Activated T-cell treated with anti-CD3 and anti-CD28 coated beads, Interleukin-2, amount 50 U/mL, for 72 hours (primary cell): ENCODE measurements around the gene DUS1L. TPM values are rescaled to one million over a fixed set of nuclear protein-coding genes. Genes with fewer than 3 reads are reported as not detected.

ENCODE experiments used
- ATAC-seq, 2 donors: fragments of 150-1000 bp; cut with Tn5 transposase; replicated peaks in 1 of 2; 2 replicates each; pipeline ENCODE4 v1.10.0; 2021; ENCODE audit warnings: moderate library complexity in 2 of 2, mild to moderate bottlenecking in 1 of 2
- DNase-seq, 2 donors: peaks; one replicate each; pipeline ENCODE4 v3.0.0; 2021 to 2022; ENCODE audit warnings: mixed read lengths in 1 of 2
- H3K27ac Mint-ChIP-seq: one replicate; pipeline ENCODE4 v1.8.0; 2022; ENCODE audit warnings: mild to moderate bottlenecking, moderate library complexity, mixed read lengths
- H3K27me3 Mint-ChIP-seq: one replicate; pipeline ENCODE4 v1.8.0; 2022; ENCODE audit warnings: low read depth, mixed read lengths
- H3K36me3 Mint-ChIP-seq, 2 donors: one replicate each; pipeline ENCODE4 v1.8.0; 2022; ENCODE audit warnings: mixed read lengths in 2 of 2, mild to moderate bottlenecking in 1 of 2; ENCODE audit not compliant: insufficient read depth in 2 of 2
- H3K4me1 Mint-ChIP-seq: one replicate; pipeline ENCODE4 v1.8.0; 2022; ENCODE audit warnings: low read depth, mixed read lengths
- H3K4me3 Mint-ChIP-seq, 2 donors: one replicate each; pipeline ENCODE4 v1.8.0; 2022; ENCODE audit warnings: mild to moderate bottlenecking in 2 of 2, mixed read lengths in 2 of 2, moderate library complexity in 2 of 2
- H3K9me3 Mint-ChIP-seq, 2 donors: one replicate each; pipeline ENCODE4 v1.8.0; 2022; ENCODE audit warnings: mixed read lengths in 2 of 2
- total RNA-seq, 2 donors: library from RNA; stranded (reverse); gene quantifications; one replicate each; pipeline ENCODE4 v1.2.3, GENCODE V29; 2022

DUS1L gene
- total RNA-seq, 2 donors from 2014 or later = 109 to 121 TPM

- no peak for DNase-seq
- Mint-ChIP-seq H3K9me3 (no peaks in the 10 kb centered on the region), H3K36me3 (peaks cover 1 to 2% of the 10 kb centered on the region in 2 donors), H3K4me3 (no peak overlapping the region), H3K27ac (no peak overlapping the region), H3K4me1 (no peaks in the 10 kb centered on the region), H3K27me3 (no peaks in the 10 kb centered on the region)
- no peak for ATAC-seq
Measured at GRCh38 chr17:82088838-82089722, 23.5 kb upstream of the DUS1L start.

DNA sequence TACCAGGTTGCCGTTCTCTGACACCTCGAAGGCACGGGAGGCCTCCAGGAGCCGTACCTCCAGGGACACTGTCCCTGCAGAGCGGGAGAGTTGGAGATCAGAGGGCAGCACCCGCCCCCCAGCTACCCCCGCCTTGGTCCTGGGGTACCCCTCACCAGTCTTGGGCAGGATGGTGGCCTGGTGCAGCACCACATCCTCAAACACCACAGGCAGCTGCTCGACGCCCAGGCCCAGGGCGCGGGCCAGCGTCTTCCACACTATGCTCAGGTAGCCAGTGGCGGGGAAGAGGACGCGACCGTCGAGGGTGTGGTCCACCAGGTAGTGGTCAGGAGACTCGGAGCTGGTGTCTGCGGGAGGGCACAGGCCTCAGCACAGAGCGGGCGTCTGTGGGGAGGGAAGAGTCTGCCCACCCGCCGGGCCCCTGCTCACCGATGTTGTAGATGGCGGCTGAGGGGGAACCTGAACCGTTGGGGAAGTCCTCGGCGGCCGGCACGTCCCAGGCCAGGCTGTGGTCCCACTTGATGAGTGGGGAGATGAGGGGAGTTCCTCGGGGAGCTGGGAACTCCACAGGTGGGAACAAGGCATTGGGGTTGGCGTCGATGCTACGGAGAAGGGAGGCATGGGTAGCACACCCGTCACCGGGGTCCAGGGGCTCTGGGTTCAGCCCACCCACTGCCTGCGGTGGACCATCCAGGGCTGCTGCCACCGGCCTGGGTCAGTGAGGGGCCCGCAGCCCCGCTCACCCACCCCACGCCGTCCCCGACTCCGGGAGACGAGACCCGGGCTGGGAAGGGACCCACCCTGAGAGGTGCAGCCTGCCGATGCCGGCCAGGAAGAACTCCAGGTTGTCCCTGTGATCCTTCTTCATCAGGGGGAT lies 22.6 kb upstream of the DUS1L start:
- Mint-ChIP-seq H3K27me3 (no peaks in the 10 kb centered on the region), H3K9me3 (no peaks in the 10 kb centered on the region), H3K4me1 (no peaks in the 10 kb centered on the region), H3K4me3 (no peak overlapping the region), H3K27ac (no peak overlapping the region), H3K36me3 (peaks cover 1 to 2% of the 10 kb centered on the region in 2 donors)
- ATAC-seq (no peak), DNase-seq (no peak)

- no peaks in the 10 kb centered on the region for H3K9me3 Mint-ChIP-seq
- H3K4me3 Mint-ChIP-seq = no peak overlapping the region
- H3K27me3 Mint-ChIP-seq = no peaks in the 10 kb centered on the region
- DNase-seq = no peak
- no peak for ATAC-seq
- H3K4me1 Mint-ChIP-seq = no peaks in the 10 kb centered on the region
- H3K36me3 Mint-ChIP-seq = peaks cover 2 to 3% of the 10 kb centered on the region in 2 donors
- no peak overlapping the region for H3K27ac Mint-ChIP-seq
Measured at GRCh38 chr17:82086941-82087906, 21.6 kb upstream of the DUS1L start.

- Mint-ChIP-seq H3K4me3 (no peak overlapping the region), H3K4me1 (no peaks in the 10 kb centered on the region), H3K27me3 (no peaks in the 10 kb centered on the region), H3K36me3 (peaks cover 2 to 3% of the 10 kb centered on the region in 2 donors), H3K27ac (no peak overlapping the region), H3K9me3 (no peaks in the 10 kb centered on the region)
- ATAC-seq = no peak
- DNase-seq = no peak
Measured at GRCh38 chr17:82085931-82086764, 20.5 kb upstream of the DUS1L start.

- peaks cover 2 to 3% of the 10 kb centered on the region in 2 donors for H3K36me3 Mint-ChIP-seq
- ATAC-seq = no peak
- no peak overlapping the region for H3K4me3 Mint-ChIP-seq
Measured at GRCh38 chr17:82085031-82085861, 19.6 kb upstream of the DUS1L start.

DNA sequence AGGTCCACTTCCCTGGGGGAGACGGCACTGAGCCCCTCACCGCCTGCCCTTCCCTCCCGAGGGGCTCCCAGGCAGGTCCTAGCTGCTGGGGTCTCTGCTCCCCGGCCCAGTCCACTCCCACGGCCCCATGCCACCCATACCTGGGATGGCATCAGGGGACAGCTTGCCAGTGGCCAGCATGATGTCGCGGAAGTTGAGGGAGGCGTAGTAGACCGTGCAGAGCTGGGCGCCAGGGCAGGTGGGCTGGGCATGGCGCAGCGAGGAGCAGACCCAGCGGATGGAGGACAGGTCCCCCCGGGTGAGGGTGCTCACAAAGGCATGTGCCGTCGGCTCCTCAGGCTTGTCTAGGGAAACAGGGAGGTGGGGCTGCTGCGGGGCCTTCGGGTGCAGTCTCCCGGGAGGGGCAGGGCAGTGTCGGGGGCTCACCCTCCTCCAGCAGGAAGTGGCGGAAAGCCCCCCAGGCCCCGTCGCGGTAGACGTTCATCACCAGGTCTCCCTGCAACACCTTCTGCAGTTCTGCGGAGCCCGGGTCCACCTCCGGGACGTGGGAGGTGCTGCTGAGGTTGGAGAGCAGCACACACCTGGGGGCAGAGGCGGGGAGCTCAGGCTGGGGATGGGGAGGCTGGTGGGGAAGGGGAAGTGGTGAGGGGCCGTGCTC lies 18.9 kb upstream of the DUS1L start:
- Mint-ChIP-seq H3K9me3 (no peaks in the 10 kb centered on the region), H3K36me3 (peaks cover 2 to 3% of the 10 kb centered on the region in 2 donors), H3K27ac (no peak overlapping the region), H3K27me3 (no peaks in the 10 kb centered on the region), H3K4me1 (no peaks in the 10 kb centered on the region), H3K4me3 (no peak overlapping the region)
- DNase-seq (no peak), ATAC-seq (no peak)

More at GRCh38 chr17:82085031-82085861, 19.6 kb upstream of the DUS1L start:
- no peak for DNase-seq
- H3K9me3 Mint-ChIP-seq = no peaks in the 10 kb centered on the region
- H3K4me1 Mint-ChIP-seq = no peaks in the 10 kb centered on the region
- H3K27ac Mint-ChIP-seq = no peak overlapping the region
- no peaks in the 10 kb centered on the region for H3K27me3 Mint-ChIP-seq

- no peak for DNase-seq
- H3K4me3 Mint-ChIP-seq = no peak overlapping the region
- H3K27ac Mint-ChIP-seq = no peak overlapping the region
Measured at GRCh38 chr17:82083533-82084359, 18.1 kb upstream of the DUS1L start.

DNA sequence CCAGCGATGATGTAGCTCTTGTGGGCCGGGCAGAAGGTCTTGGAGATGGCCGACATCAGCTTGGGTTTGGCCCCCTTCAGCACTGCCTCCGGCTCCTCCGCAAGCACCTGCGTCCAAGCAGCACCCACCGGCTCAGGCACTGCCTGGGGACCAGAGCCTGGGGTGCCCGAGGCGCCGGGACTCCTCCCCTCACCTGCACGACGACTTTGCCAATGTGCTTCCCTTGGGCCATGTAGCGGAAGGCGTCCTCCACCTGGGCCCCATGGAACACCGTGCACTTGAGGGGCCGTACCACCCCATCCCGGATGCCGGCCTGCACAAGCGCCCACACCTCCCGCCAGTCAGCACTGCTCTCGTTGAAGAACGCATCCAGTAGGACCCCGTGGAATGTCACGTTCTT lies 17.4 kb upstream of the DUS1L start:
- Mint-ChIP-seq H3K4me1 (no peaks in the 10 kb centered on the region), H3K36me3 (peaks cover under 1 to 3% of the 10 kb centered on the region in 2 donors), H3K9me3 (no peaks in the 10 kb centered on the region), H3K27ac (no peak overlapping the region), H3K4me3 (no peak overlapping the region), H3K27me3 (no peaks in the 10 kb centered on the region)
- DNase-seq (no peak), ATAC-seq (no peak)

More at GRCh38 chr17:82083533-82084359, 18.1 kb upstream of the DUS1L start:
- no peaks in the 10 kb centered on the region for H3K9me3 Mint-ChIP-seq
- no peaks in the 10 kb centered on the region for H3K27me3 Mint-ChIP-seq
- H3K4me1 Mint-ChIP-seq = no peaks in the 10 kb centered on the region
- H3K36me3 Mint-ChIP-seq = peaks cover 2 to 3% of the 10 kb centered on the region in 2 donors
- no peak for ATAC-seq

GRCh38 chr17:82082456-82082855 lies 16.9 kb upstream of the DUS1L start:
- H3K4me1 Mint-ChIP-seq = no peaks in the 10 kb centered on the region
- H3K27ac Mint-ChIP-seq = no peak overlapping the region
- H3K36me3 Mint-ChIP-seq = peaks cover 0 to 3% of the 10 kb centered on the region in 2 donors
- H3K27me3 Mint-ChIP-seq = no peaks in the 10 kb centered on the region
- H3K4me3 Mint-ChIP-seq = no peak overlapping the region
- ATAC-seq (no peak), DNase-seq (no peak)
- H3K9me3 Mint-ChIP-seq = no peaks in the 10 kb centered on the region

DNA sequence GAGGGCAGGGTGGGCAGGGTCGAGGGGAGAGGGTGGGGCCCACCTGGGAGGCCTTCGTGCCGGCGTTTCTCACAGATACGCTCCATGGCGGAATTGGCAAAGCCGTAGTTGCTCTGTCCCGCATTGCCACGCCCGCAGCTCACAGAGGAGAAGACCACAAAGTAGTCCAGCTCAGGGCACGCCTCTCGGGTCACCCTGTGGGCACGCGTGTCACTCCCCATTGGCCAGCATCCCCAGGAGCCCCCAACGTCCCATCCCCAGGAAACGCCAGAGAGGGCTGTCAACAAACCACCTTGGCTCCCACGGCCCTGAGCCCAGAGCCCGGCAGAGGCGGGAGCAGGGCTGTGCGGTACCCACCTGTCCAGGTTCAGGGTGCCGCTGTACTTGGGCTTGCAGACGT lies 16.4 kb upstream of the DUS1L start:
- no peak for ATAC-seq
- no peak for DNase-seq
- Mint-ChIP-seq H3K4me1 (no peaks in the 10 kb centered on the region), H3K27me3 (no peaks in the 10 kb centered on the region), H3K4me3 (no peak overlapping the region), H3K36me3 (peaks cover 0 to 3% of the 10 kb centered on the region in 2 donors), H3K27ac (no peak overlapping the region), H3K9me3 (no peaks in the 10 kb centered on the region)
